ENCODE data around the gene CTNNBL1. TPM values are rescaled to one million over a fixed set of nuclear protein-coding genes. Genes with fewer than 3 reads are reported as not detected.
"Not testable (repeated sequence)": the region's sequence is repeated elsewhere in the genome, so short reads cannot be mapped to it uniquely, and the experiment has no call there.

The CTNNBL1 gene
- total RNA-seq, 1 donor = 23.3 TPM

GRCh38 chr20:37651932-37652331 lies 41.9 kb upstream of the CTNNBL1 start:
- no peak overlapping the region for H3K4me3 ChIP-seq (ENCODE audit: low read depth, low read length)
- DNase-seq (ENCODE audit: low read depth) = peak; percentile 23
- TF ChIP-seq, protein P1, sequence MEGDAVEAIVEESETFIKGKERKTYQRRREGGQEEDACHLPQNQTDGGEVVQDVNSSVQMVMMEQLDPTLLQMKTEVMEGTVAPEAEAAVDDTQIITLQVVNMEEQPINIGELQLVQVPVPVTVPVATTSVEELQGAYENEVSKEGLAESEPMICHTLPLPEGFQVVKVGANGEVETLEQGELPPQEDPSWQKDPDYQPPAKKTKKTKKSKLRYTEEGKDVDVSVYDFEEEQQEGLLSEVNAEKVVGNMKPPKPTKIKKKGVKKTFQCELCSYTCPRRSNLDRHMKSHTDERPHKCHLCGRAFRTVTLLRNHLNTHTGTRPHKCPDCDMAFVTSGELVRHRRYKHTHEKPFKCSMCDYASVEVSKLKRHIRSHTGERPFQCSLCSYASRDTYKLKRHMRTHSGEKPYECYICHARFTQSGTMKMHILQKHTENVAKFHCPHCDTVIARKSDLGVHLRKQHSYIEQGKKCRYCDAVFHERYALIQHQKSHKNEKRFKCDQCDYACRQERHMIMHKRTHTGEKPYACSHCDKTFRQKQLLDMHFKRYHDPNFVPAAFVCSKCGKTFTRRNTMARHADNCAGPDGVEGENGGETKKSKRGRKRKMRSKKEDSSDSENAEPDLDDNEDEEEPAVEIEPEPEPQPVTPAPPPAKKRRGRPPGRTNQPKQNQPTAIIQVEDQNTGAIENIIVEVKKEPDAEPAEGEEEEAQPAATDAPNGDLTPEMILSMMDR (IDR thresholded peaks at IDR 0.05; ENCODE audit: insufficient read depth, low read depth, low read length) = peak; percentile 52

GRCh38 chr20:37656945-37657344 lies 36.9 kb upstream of the CTNNBL1 start:
- H3K4me3 ChIP-seq (ENCODE audit: low read depth, low read length) = no peak overlapping the region
- DNase-seq (ENCODE audit: low read depth) = no peak
- TF ChIP-seq, protein P1 (IDR thresholded peaks at IDR 0.05; ENCODE audit: insufficient read depth, low read depth, low read length) = no peak

DNA sequence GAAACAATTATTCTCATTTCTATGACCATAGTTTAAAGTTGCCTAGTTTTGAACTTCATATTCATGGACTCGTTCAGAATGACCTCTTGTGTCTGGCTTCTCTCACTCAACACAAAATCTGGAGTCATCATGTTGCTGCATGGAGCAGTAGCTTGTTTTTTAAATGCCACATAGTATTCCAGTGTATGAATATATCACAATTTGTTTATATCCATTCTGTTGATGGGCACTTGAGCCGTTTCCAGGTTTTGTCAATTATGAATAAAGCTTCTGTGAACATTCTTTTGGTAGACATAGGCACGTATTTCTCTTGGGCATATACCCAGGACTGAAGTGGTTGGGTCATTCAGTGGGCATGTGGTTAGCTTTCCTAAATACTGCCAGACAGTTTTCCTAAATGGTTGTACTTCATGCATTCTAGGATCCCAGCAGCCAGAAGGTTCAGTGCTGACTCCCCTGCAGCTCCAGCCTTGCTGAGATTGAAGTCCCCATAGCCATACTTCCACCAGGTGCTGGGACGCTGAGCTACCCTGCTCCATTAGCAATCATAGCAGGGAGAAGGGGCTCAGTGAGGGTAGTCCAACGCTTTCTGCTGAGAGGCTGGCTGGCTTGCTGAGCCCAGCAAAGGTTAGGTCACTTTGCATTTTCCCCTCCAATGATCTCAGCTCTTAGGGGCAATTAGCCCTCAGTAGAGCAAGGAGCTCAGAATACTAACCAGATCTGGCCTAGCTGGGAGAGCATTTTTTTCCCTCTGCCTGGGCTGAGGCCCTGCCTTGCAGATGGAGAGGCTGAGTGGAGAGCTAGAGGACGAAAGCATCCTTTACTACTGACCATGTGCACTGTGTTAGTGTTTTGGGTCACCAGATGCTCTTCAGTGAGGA lies 35.7 kb upstream of the CTNNBL1 start:
- no peak overlapping the region for H3K4me3 ChIP-seq (ENCODE audit: low read depth, low read length)
- DNase-seq (ENCODE audit: low read depth) = no peak
- TF ChIP-seq, protein P1 (IDR thresholded peaks at IDR 0.05; ENCODE audit: insufficient read depth, low read depth, low read length) = no peak

DNA sequence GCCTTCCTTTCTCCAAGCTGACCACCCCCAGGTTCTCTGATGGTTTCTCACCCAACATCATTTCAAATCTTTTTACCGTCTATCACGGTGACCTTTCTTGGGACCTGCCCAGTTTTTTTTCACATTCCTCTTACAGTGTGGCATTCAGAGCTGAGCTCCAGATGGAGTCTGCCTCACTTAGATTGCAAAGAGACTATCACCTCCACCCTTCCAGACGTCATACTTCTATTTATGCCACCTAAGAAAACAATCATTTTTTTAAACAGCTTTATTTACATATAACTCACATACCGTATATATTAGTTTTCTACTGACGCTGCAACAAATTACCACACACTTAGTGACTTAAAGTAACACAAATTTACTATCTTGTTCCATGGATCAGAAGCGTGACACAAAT lies 32.3 kb upstream of the CTNNBL1 start:
- DNase-seq (ENCODE audit: low read depth) = no peak
- no peak overlapping the region for H3K4me3 ChIP-seq (ENCODE audit: low read depth, low read length)
- TF ChIP-seq, protein P1 (IDR thresholded peaks at IDR 0.05; ENCODE audit: insufficient read depth, low read depth, low read length) = no peak

DNA sequence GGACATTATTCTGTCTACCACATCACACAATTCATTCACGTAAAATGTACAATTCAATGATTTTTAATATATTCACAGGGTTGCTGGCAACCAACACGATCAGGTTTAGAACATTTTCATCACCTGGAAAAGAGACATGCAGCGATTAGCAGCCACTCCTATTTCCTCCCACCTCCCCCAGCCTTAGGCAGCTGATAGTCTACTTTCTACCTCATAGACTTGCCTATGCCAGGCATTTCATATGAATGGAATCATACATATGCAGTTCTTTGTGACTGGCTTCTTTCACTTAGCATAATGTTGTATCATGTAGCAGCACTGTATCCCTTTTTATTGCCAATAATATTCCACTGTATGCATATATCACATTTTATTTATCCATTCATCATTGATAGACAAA lies 31.5 kb upstream of the CTNNBL1 start:
- H3K4me3 ChIP-seq (ENCODE audit: low read depth, low read length) = no peak overlapping the region
- no peak for DNase-seq (ENCODE audit: low read depth)
- TF ChIP-seq, protein P1 (IDR thresholded peaks at IDR 0.05; ENCODE audit: insufficient read depth, low read depth, low read length) = no peak

- not testable (repeated sequence) for H3K4me3 ChIP-seq (ENCODE audit: low read depth, low read length); DNase-seq (ENCODE audit: low read depth)
Observed at GRCh38 chr20:37664595-37664994, 29.2 kb upstream of the CTNNBL1 start.

- TF ChIP-seq, protein P1 (IDR thresholded peaks at IDR 0.05; ENCODE audit: insufficient read depth, low read depth, low read length) = no peak
- H3K4me3 ChIP-seq (ENCODE audit: low read depth, low read length) = no peak overlapping the region
- DNase-seq (ENCODE audit: low read depth) = no peak
Observed at GRCh38 chr20:37668166-37668565, 25.7 kb upstream of the CTNNBL1 start.

Measured in fibroblast of villous mesenchyme (primary cell).